GM21737 (cell line): ENCODE data around the gene CSN3.
"Not testable (repeated sequence)": the region's sequence is repeated elsewhere in the genome, so short reads cannot be mapped to it uniquely, and the experiment has no call there.

Source experiments
- ATAC-seq: cut with Tn5 transposase; IDR thresholded peaks from one replicate; pipeline ENCODE4 v1.9.1; 2021; ENCODE audit warnings: mild to moderate bottlenecking, moderate library complexity; ENCODE audit not compliant: unreplicated experiment

CSN3 gene, protein sequence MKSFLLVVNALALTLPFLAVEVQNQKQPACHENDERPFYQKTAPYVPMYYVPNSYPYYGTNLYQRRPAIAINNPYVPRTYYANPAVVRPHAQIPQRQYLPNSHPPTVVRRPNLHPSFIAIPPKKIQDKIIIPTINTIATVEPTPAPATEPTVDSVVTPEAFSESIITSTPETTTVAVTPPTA

DNA sequence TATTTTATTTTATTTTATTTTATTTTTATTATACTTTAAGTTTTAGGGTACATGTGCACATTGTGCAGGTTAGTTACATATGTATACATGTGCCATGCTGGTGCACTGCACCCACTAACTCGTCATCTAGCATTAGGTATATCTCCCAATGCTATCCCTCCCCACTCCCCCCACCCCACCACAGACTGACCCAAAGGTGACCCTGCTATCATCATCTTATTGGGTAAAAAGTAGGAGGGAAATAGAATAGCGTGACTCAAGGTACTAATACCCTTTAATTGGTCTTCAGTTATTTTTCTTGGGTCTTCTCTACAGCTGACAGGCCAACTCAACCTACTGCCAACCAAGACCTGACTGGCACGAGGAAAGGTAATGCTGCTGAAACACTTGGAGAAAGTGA, at the start of gene CSN3:
Gene CSN3 (plus strand): TSS at position 301 of the 400 bp plus-strand sequence. CDS start 2,223 bp downstream, outside the sequence.
- ATAC-seq: not testable (repeated sequence)

DNA sequence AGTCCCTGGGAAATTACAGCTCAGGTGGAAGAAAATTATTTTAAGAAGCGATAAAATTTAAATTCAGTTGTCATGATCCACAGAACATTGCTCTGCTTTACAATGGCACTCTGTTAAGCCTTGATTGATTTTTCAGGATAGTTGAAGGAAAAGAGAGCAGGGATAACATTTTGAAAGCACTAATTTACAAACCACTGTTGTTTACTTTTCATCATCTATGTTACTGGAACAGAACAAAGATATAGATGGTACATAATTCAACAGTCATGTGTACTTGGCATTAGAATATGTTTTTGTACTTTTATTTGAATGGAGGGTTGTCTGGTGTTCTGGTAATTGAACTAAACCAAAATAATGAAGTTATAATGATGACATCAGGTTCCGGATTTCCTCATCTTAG, 49.5 kb upstream of the CSN3 start:
- no peak for ATAC-seq

DNA sequence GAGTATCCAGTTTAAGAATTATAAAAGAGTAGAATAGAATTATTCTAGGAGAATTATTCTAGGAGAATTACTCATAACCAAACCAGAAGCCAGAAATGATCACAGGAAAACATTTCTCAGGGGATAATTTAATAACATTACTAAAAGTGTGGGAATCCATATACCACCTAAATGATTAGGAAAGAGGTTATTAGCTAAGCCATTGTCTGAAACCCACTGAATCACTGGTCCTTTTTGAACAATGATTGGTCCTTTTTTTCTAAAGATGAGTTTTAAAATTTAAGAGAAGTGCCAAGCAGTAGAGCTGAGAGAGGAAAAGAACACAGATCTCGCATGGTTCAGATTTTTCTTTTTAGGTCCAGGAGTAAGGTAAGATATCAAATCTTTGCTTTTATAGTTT, 47.0 kb upstream of the CSN3 start, which contains the start of gene ODAM:
Gene ODAM (plus strand): TSS at position 301 of the 400 bp plus-strand sequence. CDS start 819 bp downstream, outside the sequence.
- no peak for ATAC-seq

DNA sequence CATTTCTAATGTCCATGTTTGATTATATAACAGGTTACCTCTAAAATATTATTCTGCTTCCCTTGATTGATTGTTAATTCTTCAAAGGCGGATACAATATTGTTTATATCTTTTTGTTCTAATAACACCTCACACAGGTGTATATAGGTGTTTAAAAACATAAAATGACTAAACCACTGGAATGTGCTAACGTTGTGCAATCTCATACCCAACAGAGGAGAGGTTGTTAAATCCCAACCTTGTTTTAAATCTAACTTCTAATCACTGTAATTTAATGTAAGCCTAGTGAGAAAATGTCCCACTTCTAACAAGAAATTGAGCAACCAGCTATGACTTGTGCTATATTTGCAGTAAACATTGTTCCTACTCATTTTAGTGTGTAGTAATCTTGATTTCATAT, 45.5 kb upstream of the CSN3 start:
- ATAC-seq: no peak

DNA sequence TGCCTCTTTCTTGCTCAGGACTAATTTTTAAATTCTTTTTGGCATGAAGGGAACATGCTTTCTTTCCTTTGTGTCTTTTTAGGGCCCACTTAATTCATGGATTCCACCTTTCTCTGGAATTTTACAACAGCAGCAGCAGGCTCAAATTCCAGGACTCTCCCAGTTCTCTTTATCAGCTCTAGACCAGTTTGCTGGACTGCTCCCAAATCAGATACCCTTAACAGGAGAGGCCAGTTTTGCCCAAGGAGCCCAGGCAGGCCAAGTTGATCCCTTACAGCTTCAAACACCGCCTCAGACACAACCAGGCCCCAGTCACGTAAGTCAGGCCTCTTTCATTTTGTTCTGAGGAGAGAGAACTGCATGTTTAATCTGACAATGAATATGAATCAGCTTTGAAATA, 44.6 kb upstream of the CSN3 start:
- ATAC-seq: no peak

DNA sequence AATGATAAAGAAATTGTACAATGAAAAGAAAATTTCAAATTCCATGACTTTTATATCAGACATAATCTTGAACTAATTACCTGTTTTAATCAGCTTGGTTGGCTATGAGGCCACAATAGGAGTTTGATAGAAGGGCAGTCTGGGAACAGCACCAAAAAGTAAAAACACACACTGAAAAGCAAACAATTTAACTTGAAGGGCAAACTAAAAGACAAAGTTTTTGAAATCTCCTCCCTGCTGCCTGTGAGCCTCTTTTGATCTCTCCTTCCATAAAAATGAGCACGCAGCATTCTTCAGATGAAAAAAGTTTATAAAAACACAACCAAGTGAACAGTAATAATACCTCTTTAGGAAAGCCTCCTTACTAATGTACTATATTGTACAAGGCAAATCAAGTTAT, 38.8 kb upstream of the CSN3 start:
- ATAC-seq: no peak

DNA sequence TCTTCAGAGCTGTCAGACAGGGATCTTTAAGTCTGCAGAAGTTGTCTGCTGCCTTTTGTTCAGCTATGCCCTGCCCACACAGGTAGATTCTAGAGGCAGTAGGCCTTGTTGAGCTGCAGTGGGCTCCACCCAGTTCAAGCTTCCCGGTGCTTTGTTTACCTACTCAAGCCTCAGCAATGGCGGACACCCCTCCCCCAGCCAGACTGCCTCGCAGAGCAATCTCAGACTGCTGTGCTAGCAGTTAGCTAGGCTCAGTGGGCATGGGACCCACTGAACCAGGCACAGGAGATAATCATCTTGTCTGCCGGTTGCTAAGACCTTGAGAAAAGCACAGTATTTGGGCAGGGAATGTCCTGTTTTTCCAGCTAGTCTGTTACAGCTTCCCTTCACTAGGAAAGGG, 29.6 kb upstream of the CSN3 start:
- not testable (repeated sequence) for ATAC-seq

DNA sequence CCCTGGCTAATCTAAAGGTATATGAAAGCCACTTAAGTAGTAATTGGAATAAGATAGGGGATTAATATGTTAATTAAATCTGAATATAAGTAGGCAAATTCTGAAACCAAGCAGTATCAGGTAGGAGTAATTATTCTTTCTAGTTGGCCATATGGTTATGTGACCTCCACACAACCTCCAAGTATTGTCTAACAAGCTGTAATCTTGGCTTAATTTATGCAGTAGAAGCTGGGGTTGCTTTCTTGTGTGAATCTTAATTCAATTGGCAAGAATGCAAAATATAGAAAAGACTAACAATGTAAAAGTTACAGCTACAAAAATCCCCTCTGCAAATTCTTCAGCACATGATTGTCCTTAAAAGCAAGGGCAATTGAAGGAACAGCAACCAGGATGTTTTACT, 26.3 kb upstream of the CSN3 start:
- ATAC-seq: not testable (repeated sequence)

DNA sequence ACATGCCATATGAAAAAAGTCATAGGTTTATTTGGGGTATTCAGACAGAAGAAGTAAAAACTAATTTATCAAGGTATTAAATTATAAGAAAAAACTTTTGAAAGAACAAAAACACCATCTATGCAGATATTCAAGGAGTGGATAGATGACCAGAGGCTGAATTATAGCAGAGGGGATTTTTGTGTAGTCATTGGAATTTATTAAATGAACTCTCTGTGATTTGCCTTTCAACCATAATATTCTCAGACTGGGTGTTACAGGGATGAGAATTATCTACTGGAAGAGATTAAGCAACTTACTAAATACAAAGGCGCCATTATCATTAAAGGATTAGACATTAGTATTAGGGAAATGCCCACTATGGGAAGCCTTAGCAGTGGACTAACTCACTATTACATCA, 25.8 kb upstream of the CSN3 start:
- ATAC-seq: not testable (repeated sequence)

DNA sequence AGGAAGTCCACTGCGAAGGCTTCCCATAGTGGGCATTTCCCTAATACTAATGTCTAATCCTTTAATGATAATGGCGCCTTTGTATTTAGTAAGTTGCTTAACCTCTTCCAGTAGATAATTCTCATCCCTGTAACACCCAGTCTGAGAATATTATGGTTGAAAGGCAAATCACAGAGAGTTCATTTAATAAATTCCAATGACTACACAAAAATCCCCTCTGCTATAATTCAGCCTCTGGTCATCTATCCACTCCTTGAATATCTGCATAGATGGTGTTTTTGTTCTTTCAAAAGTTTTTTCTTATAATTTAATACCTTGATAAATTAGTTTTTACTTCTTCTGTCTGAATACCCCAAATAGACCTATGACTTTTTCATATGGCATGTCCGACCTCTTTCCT, 21.0 kb upstream of the CSN3 start:
- not testable (repeated sequence) for ATAC-seq

DNA sequence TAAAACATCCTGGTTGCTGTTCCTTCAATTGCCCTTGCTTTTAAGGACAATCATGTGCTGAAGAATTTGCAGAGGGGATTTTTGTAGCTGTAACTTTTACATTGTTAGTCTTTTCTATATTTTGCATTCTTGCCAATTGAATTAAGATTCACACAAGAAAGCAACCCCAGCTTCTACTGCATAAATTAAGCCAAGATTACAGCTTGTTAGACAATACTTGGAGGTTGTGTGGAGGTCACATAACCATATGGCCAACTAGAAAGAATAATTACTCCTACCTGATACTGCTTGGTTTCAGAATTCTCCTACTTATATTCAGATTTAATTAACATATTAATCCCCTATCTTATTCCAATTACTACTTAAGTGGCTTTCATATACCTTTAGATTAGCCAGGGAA, 20.6 kb upstream of the CSN3 start:
- ATAC-seq: not testable (repeated sequence)

DNA sequence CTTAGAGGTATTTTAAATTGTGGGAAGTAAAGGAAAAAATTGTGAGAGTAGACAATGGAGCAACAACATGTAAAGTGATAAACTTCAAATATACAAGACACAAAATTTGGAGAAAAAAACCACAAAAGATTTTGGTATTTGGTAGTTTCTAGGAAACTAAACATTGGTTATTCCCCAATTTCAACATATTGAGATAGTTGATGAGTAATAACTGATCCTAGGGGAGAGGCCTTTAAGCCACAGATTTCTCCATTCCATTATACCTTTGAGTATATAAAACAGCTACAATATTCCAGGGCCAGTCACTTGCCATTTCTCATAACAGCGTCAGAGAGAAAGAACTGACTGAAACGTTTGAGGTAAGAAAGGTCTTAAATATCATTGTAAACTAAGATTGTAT, 16.6 kb upstream of the CSN3 start, which contains the start of gene FDCSP:
Gene FDCSP (plus strand): TSS at position 301 of the 400 bp plus-strand sequence. CDS start 5,071 bp downstream, outside the sequence.
- ATAC-seq: no peak

DNA sequence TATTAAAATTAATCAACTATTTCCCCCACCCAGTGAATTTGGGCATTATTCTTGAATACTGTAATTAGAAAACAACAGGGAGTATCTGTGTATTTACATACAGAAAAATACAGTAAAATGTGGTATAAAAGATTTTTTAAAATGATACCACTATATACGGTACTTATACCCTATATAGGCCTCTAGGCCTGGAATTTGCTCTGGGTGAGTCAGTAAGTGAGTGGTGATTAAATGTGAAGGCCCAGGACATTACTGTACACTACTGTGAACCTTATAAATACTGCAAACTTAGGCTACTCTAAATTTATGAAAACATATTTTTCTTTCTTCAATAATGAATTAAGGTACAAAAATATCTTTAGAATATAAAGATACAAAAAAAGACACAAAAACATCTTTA, 6.3 kb upstream of the CSN3 start:
- no peak for ATAC-seq

DNA sequence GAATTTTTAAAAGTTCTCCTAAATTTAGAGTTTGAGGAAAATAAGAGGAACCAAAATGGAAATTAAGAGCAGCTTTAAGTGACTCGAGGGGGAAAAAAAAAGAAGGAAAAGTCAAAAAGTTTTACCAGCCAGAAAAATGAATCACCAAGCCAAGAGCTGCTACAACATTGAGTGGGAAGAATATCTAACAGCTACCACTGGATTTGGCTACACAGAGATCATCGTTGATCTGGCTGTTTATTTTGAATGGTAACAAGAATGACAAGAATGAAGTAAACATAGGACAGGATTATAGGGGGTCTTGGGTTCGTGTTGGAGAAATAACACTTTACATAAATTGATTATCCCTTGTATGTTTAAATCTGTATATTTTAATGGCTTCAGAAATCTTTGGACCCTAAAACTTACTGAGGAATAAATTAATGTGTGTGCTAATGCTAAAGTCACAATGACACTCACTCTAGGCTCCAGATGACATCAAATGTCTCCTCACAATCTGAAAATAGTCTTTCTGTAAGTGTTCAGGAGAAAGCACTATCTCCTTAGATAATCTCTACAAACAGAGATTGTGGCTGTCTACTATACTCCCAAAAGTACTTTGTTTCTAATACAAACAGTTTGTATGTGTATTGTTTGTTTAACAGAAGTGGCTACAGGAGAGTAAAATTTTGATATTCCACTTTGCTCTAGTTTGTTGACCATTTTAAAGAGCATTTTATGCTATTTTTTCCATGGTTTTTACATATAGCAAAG, 3.1 kb upstream of the CSN3 start:
- ATAC-seq: no peak

DNA sequence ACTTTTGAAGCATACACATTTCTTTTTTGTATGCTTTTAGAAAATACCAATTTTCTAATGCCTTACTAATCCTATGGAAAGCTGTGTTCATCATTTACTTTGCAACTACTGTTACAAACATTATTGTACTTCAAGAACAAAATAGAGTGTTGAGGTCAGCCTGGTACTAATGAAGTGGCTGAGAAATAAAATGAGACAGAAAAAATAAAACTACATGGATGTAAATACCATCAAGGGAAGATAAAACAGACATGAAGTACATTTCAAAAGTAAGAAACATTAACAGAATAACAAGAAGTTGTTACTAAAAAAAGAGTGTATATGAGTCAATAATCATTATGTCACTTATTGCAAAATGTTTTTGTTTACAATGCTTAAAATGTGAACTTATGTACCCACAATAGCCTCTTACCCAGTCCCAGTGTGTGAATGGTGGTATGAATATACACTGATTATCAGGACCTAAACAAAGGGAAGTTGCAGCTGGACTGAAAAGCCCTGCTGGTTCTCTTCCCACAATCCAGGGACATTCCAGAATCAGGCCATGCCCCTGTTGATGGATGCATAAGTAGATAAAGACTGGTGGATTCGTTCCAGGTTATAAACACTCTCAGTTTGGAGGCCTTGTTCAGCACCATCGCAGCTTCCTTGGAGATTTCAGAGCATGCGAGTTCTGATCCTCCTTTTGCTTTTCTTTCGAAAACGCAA, 2.4 kb upstream of the CSN3 start:
- no peak for ATAC-seq

DNA sequence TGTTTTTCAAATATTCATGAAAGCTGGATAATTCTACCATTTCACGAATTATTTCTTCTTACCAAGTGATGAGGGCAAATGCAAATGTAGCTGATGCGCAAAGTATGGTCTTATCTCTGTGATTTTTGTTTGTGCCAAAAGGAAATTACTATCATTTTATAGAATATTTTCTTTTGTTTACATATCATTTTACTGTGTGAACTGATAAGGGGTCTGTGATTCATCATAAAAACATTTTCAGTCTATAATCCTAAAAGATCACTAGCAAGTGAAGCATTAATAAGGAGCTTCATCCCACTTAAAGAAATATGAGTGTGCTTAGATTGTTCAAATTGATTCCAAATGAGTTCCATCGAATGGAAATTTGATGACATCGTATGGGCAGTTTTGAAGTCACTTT, 694 bp downstream of the CSN3 start:
- ATAC-seq: no peak

DNA sequence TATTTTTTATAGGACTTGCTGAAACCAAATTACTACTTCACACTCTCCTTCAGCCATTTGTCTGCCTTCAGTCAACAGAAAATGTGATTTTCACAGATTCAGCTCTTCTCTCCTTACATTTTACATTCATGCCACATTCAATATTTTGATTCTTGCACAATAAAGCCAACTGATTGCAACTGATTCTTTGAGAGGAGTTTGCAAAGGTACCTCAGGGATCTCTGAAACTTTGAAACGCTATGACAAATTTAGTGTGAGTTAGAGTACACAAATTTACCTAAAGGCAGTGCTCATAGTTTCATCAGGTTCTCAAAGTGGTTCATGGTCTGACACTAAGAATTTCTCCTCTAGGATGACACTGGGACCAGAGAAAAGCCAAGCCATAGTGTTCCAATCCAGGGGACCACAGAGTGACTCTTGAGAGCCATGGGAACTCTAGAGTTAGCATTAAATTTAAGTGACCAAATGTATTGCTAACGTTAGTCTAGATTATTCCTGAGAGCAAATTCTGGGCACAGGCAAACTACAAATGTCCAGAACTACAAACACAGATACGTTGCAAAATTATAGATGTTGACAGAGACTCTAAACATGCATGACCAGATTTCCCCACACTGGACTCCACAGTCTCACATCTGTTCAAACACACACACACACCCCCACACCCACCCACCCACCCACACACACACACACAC, 9.0 kb downstream of the CSN3 start:
- ATAC-seq: no peak

DNA sequence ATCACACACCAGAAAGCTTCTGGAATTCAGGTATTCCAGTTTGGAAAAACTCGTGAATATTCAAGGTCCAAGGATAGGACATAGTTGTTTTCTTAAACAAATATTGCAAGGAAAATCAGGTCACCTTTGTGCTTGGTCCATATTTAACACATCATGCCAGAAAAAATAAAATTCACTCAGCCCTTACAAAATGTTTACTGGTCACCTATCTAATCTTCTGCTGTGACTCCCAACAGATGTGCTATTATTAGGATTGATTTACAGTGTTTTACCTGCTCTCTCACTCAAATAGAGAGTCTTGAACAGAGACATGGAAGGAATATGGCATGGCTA, 9.5 kb downstream of the CSN3 start:
- ATAC-seq: no peak

DNA sequence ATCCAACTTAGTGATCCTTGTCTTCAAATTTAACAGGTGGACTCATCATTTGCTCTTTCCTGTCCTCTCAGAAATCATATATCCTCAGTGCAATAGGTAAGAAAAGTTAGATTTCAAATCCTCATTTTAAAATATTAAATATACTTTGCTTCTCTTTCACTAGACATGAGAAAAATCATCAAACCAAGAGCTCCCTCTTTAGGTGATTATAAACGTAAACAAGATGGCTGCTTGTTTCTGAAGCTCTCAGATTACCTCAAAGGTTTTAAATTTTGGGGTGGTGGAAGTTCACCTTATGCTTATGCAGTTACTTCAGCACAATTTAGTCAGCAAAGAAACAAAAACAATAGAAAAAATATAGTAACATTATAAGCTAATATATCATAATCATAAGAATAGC, 27.3 kb downstream of the CSN3 start:
- ATAC-seq: no peak

DNA sequence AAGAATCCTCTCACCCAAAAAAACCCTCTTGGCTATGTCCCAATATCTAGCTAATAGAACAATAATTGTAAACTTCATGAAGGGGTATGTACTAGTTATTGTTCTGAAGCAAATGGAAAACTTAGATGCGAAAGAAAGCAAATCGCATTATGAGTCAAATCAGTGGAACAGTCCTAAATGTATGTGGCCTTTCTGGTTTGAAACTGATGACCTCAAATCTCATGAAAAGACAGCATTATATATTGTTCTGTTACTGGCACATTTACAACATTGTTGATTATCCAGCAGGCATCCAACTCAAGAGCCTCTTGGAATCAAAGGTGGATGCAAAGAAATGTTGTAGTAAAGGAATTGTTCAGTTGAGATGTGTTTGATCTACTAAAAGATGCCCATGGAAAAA, 34.7 kb downstream of the CSN3 start:
- no peak for ATAC-seq

DNA sequence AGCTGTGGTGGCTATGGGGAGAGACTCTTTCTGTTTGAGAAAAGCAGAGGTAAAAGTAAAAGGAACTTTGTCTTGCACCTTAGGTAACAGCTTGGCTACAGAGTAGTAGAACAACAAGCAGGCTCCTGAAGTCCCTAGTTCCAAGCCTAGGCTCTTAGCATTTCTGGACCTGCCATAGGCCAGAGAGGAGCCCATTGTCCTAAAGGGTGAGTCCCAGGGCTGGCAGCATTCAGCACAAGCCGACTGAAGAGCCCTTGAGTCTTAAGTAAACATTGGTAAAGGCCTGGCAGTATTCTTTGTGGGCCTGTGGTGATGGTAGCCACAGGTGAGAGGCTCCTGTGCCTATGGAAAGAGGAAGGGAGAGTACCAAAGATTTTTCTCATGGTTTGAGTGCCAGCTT, 38.2 kb downstream of the CSN3 start:
- no peak for ATAC-seq
